HG02852 (cell line): ENCODE data around the gene COX14.
"Not testable (repeated sequence)": the region's sequence is repeated elsewhere in the genome, so short reads cannot be mapped to it uniquely, and the experiment has no call there.

Experiments
- ATAC-seq: cut with Tn5 transposase; IDR thresholded peaks from one replicate; pipeline ENCODE4 v1.9.1; 2021; ENCODE audit warnings: mild to moderate bottlenecking, moderate library complexity; ENCODE audit not compliant: unreplicated experiment

COX14 gene

GRCh38 chr12:50151047-50151687, 39.1 kb downstream of the COX14 start:
- no peak for ATAC-seq

- not testable (repeated sequence) for ATAC-seq
Observed at GRCh38 chr12:50154947-50155346, 42.9 kb downstream of the COX14 start.

GRCh38 chr12:50156641-50157040, 44.6 kb downstream of the COX14 start:
- no peak for ATAC-seq

GRCh38 chr12:50157259-50157658, 45.2 kb downstream of the COX14 start:
- no peak for ATAC-seq

- no peak for ATAC-seq
Observed at GRCh38 chr12:50160643-50161042, 48.6 kb downstream of the COX14 start.

- no peak for ATAC-seq
Observed at GRCh38 chr12:50162230-50162629, 50.2 kb downstream of the COX14 start.

GRCh38 chr12:50164963-50165362, 52.9 kb downstream of the COX14 start:
- no peak for ATAC-seq

GRCh38 chr12:50166799-50167048, 54.7 kb downstream of the COX14 start:
- peak; percentile 39 for ATAC-seq

GRCh38 chr12:50167049-50167828, 55.2 kb downstream of the COX14 start, which contains the start of gene CERS5:
TSS of gene CERS5 (minus strand) at chr12:50167369. CDS start at chr12:50167297, 72 bp downstream.
- ATAC-seq, result peak; percentile 97
